Measurements from ENCODE around the gene GCN1. TPM values are rescaled to one million over a fixed set of nuclear protein-coding genes. Genes with fewer than 3 reads are reported as not detected.

GCN1 gene
- total RNA-seq, 1 donor from 2014 or later, result 77.2 TPM

- no peak for DNase-seq
Observed at GRCh38 chr12:120092551-120093335, 101.8 kb downstream of the GCN1 start.

DNA sequence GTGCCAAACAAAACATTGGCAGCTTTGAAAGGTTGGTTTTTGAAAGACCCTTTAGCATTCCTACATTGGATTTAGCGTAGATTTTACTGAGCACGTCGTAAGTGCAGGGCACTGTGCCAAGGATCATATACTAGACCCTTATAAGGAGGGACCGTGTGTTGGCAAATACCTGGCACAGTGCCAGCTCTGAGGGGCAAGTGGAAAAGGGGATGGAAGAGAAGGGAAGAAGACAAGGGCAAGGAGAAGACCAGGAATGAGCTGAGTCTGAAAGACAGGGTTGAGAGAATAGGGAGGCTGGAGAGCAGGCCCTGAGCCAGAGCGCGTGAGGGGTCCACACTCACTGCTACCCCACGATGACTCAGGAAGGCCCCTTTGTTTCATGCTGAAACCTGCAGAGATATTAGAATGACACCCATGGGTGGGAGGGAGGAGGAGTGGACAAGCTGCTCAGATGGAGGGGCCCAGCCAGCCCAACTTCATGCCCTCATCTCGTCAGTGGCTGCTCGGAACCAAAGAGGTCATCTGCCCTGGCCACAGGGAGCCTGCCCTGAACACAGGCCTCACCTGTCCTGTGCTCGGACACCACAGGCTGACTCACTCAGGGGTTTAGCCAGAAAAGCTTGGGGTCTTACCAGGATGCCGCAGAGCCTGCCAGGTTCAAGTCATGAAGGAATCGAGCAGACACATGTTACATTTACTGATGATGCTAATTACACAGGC is 103.0 kb downstream of the GCN1 start:
- Histone ChIP-seq H3K27me3 (no peaks in the 10 kb centered on the region), H3K4me1 (peaks cover 5% of the 10 kb centered on the region), H3K27ac (no peak overlapping the region), H3K9me3 (no peaks in the 10 kb centered on the region), H3K36me3 (peaks cover 26% of the 10 kb centered on the region), H3K4me3 (no peak overlapping the region)
- ATAC-seq (no peak), DNase-seq (no peak)
- TF ChIP-seq CTCF (IDR thresholded peaks at IDR 0.05), result no peak
- intact Hi-C loops (cut with DNase I), result no loop called here

More at GRCh38 chr12:120092551-120093335, 101.8 kb downstream of the GCN1 start:
- TF ChIP-seq CTCF (IDR thresholded peaks at IDR 0.05), result no peak
- Histone ChIP-seq H3K36me3 (peaks cover 38% of the 10 kb centered on the region), H3K4me3 (no peak overlapping the region), H3K9me3 (no peaks in the 10 kb centered on the region), H3K4me1 (no peaks in the 10 kb centered on the region), H3K27ac (no peak overlapping the region), H3K27me3 (no peaks in the 10 kb centered on the region)
- intact Hi-C loops (cut with DNase I), result no loop called here
- peak; percentile 3 for ATAC-seq

GRCh38 chr12:120090626-120091295 is 103.8 kb downstream of the GCN1 start:
- Histone ChIP-seq H3K4me3 (no peak overlapping the region), H3K4me1 (peaks cover 5% of the 10 kb centered on the region), H3K9me3 (no peaks in the 10 kb centered on the region), H3K36me3 (peaks cover 18% of the 10 kb centered on the region), H3K27me3 (no peaks in the 10 kb centered on the region), H3K27ac (no peak overlapping the region)
- intact Hi-C loops (cut with DNase I), result no loop called here
- no peak for ATAC-seq
- no peak for DNase-seq
- no peak for TF ChIP-seq CTCF (IDR thresholded peaks at IDR 0.05)

DNA sequence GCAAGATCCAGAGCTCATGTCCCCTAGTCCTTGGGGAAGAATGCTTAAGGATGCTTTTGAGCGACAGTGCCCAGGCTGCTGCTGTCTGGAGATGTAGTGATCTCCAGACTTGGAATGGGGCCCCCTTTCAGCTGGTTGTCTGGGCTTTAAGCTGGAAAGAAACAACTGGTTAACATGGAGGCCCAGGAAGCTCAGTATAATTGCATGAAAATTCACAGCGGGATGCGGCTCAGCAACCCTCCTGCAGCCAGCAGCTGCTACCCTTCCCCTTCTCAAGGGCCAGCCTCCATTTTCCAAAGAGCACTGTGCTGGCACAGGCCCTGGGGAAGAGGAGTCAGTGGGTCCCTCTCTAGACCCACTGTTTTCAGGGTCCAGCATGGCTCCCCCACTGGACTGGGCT is 104.3 kb downstream of the GCN1 start:
- H3K36me3 ChIP-seq, result peaks cover 13% of the 10 kb centered on the region
- no peaks in the 10 kb centered on the region for H3K9me3 ChIP-seq
- intact Hi-C loops (cut with DNase I), result no loop called here
- H3K27me3 ChIP-seq, result no peaks in the 10 kb centered on the region
- DNase-seq (no peak), ATAC-seq (no peak)
- H3K4me1 ChIP-seq, result peaks cover 5% of the 10 kb centered on the region
- TF ChIP-seq CTCF (IDR thresholded peaks at IDR 0.05), result no peak
- H3K4me3 ChIP-seq, result no peak overlapping the region
- H3K27ac ChIP-seq, result no peak overlapping the region

- no peak for ATAC-seq
- DNase-seq, result no peak
- peaks cover 5% of the 10 kb centered on the region for H3K4me1 ChIP-seq
- no peak overlapping the region for H3K4me3 ChIP-seq
- intact Hi-C loops (cut with DNase I), result no loop called here
- no peaks in the 10 kb centered on the region for H3K9me3 ChIP-seq
- no peak for TF ChIP-seq CTCF (IDR thresholded peaks at IDR 0.05)
- no peaks in the 10 kb centered on the region for H3K27me3 ChIP-seq
- no peak overlapping the region for H3K27ac ChIP-seq
- H3K36me3 ChIP-seq, result peaks cover 11% of the 10 kb centered on the region
Observed at GRCh38 chr12:120089796-120090195, 104.7 kb downstream of the GCN1 start.

Data from upper lobe of right lung (tissue), 1 donor.